HepG2 (cell line): ENCODE measurements around the gene ATP5MC2. TPM values are rescaled to one million over a fixed set of nuclear protein-coding genes. Genes with fewer than 3 reads are reported as not detected.

Source experiments
- ARID2 ChIP-seq: sonication (generic); formaldehyde crosslinking; IDR thresholded peaks from 2 replicates; pipeline ENCODE4 v1.8.1; 2022; ENCODE audit warnings: mild to moderate bottlenecking, missing genetic modification reagents, borderline replicate concordance
- CCDC6 ChIP-seq: sonication (generic); formaldehyde crosslinking; IDR thresholded peaks from 2 replicates; pipeline ENCODE4 v1.8.1; 2022; ENCODE audit warnings: mild to moderate bottlenecking, missing genetic modification reagents, moderate library complexity
- CHCHD3 ChIP-seq: sonication (generic); formaldehyde crosslinking; IDR thresholded peaks from 2 replicates; pipeline ENCODE4 v1.8.0; 2022; ENCODE audit warnings: mild to moderate bottlenecking, missing genetic modification reagents, moderate library complexity
- DMAP1 ChIP-seq: IDR thresholded peaks from 2 replicates; pipeline ENCODE4 v1.6.1; 2016
- GATA4 ChIP-seq: sonication (generic); IDR thresholded peaks from 2 replicates; pipeline ENCODE4 v1.6.1; 2016; ENCODE audit warnings: antibody characterized with exemption, low read depth, borderline replicate concordance
- GTF2F1 ChIP-seq: fragments of 150-350 bp; IDR thresholded peaks from 2 replicates; pipeline ENCODE4 v1.6.1; 2014; ENCODE audit warnings: low read length
- GZF1 ChIP-seq: sonication (generic); formaldehyde crosslinking; IDR thresholded peaks from 2 replicates; pipeline ENCODE4 v1.5.1; 2020; ENCODE audit warnings: mild to moderate bottlenecking, missing genetic modification reagents
- HNRNPK ChIP-seq: fragments of 200-400 bp; formaldehyde crosslinking; IDR thresholded peaks from 2 replicates; pipeline ENCODE4 v1.6.1; 2018; ENCODE audit warnings: low read length, low read depth, moderate library complexity, mild to moderate bottlenecking; ENCODE audit not compliant: poor library complexity, severe bottlenecking
- KLF9 ChIP-seq: IDR thresholded peaks from 2 replicates; pipeline ENCODE4 v1.6.1; 2016; ENCODE audit warnings: low read depth
- NCOA2 ChIP-seq: sonication (generic); formaldehyde crosslinking; IDR thresholded peaks from 2 replicates; pipeline ENCODE4 v1.8.0; 2022; ENCODE audit warnings: inconsistent platforms
- NR2C2 ChIP-seq: sonication (generic); formaldehyde crosslinking; IDR thresholded peaks from 2 replicates; pipeline ENCODE4 v1.4.0; 2020; ENCODE audit warnings: missing genetic modification reagents, mild to moderate bottlenecking, moderate library complexity, borderline replicate concordance
- SCMH1 ChIP-seq: sonication (generic); formaldehyde crosslinking; IDR thresholded peaks from 2 replicates; pipeline ENCODE4 v1.9.0; 2021; ENCODE audit warnings: missing genetic modification reagents, mild to moderate bottlenecking, borderline replicate concordance
- SP1 ChIP-seq, 2 experiments: fragments of 450-650 bp in 1 of 2; sonication (generic) in 1 of 2; formaldehyde crosslinking in 1 of 2; IDR thresholded peaks; 2 replicates each; pipeline versions ENCODE4 v1.4.0 to v1.6.1; 2016 to 2020; ENCODE audit warnings: missing genetic modification reagents in 1 of 2
- ZC3H13 ChIP-seq: sonication (generic); formaldehyde crosslinking; IDR thresholded peaks from 2 replicates; pipeline ENCODE4 v1.8.1; 2023; ENCODE audit warnings: mild to moderate bottlenecking, missing genetic modification reagents, moderate library complexity
- ZNF432 ChIP-seq: sonication (generic); formaldehyde crosslinking; IDR thresholded peaks from 2 replicates; pipeline ENCODE4 v1.5.0; 2020; ENCODE audit warnings: missing genetic modification reagents, mild to moderate bottlenecking, borderline replicate concordance
- ZNF589 ChIP-seq: sonication (generic); formaldehyde crosslinking; conservative IDR thresholded peaks from 2 replicates; pipeline ENCODE4 v1.8.0; 2022; ENCODE audit warnings: mild to moderate bottlenecking, moderate library complexity, missing genetic modification reagents
- ZNF605 ChIP-seq: sonication (generic); formaldehyde crosslinking; IDR thresholded peaks from 2 replicates; pipeline ENCODE4 v1.8.0; 2022; ENCODE audit warnings: mild to moderate bottlenecking, missing genetic modification reagents
- ZSCAN25 ChIP-seq: sonication (generic); formaldehyde crosslinking; IDR thresholded peaks from 2 replicates; pipeline ENCODE4 v1.8.0; 2022; ENCODE audit warnings: mild to moderate bottlenecking, missing genetic modification reagents
- ZSCAN29 ChIP-seq: sonication (generic); formaldehyde crosslinking; conservative IDR thresholded peaks from 2 replicates; pipeline ENCODE4 v1.4.0; 2020; ENCODE audit warnings: mild to moderate bottlenecking, missing genetic modification reagents
- ZSCAN30 ChIP-seq: sonication (generic); formaldehyde crosslinking; IDR thresholded peaks from 2 replicates; pipeline ENCODE4 v1.5.0; 2020; ENCODE audit warnings: mild to moderate bottlenecking, missing genetic modification reagents
- polyA plus RNA-seq, 8 experiments: library from polyadenylated mRNA; depleted of rRNA in 3 of 8; stranded (reverse) in 7 of 8; unstranded in 1 of 8; fragments of >200 nt; fragmentation: Illumina TruSeq in 4 of 8; extraction: Trizol in 4 of 8; gene quantifications; 2 replicates each; pipeline versions ENCODE4 v1.2.1 to v1.2.3, GENCODE V29; 2011 to 2016; ENCODE audit warnings: low read depth in 4 of 8, missing spikeins in 1 of 8, mixed read lengths in 1 of 8; ENCODE audit not compliant: insufficient read depth in 1 of 8
- total RNA-seq, 5 experiments: library from RNA; depleted of rRNA; stranded (reverse); fragments of >200 nt; fragmentation: Illumina TruSeq; extraction: Trizol; gene quantifications; 2 replicates each; pipeline ENCODE4 v1.2.3, GENCODE V29; 2016; ENCODE audit warnings: low read depth in 1 of 5
- TF ChIP-seq, protein P1 (sequence below): sonication (generic); formaldehyde crosslinking; IDR thresholded peaks from 2 replicates; pipeline ENCODE4 v1.5.1; 2020; ENCODE audit warnings: mild to moderate bottlenecking, missing genetic modification reagents, moderate library complexity
- TF ChIP-seq, protein P2 (sequence below): sonication (generic); formaldehyde crosslinking; IDR thresholded peaks from 2 replicates; pipeline ENCODE4 v1.5.0; 2020; ENCODE audit warnings: missing genetic modification reagents
- TF ChIP-seq, protein P3 (sequence below): sonication (generic); formaldehyde crosslinking; IDR thresholded peaks from 2 replicates; pipeline ENCODE4 v1.5.1; 2020; ENCODE audit warnings: missing genetic modification reagents, mild to moderate bottlenecking, borderline replicate concordance
- TF ChIP-seq, protein P4 (sequence below): sonication (generic); formaldehyde crosslinking; IDR thresholded peaks from 2 replicates; pipeline ENCODE4 v1.8.1; 2023; ENCODE audit warnings: mild to moderate bottlenecking, inconsistent platforms, moderate library complexity, missing genetic modification reagents, borderline replicate concordance

Gene ATP5MC2
- total and polyA plus RNA-seq, 2 of the 13 experiments (the other 11 are each of a cell fraction or from before 2014, with no cell fraction given), result 230 to 257 TPM

DNA sequence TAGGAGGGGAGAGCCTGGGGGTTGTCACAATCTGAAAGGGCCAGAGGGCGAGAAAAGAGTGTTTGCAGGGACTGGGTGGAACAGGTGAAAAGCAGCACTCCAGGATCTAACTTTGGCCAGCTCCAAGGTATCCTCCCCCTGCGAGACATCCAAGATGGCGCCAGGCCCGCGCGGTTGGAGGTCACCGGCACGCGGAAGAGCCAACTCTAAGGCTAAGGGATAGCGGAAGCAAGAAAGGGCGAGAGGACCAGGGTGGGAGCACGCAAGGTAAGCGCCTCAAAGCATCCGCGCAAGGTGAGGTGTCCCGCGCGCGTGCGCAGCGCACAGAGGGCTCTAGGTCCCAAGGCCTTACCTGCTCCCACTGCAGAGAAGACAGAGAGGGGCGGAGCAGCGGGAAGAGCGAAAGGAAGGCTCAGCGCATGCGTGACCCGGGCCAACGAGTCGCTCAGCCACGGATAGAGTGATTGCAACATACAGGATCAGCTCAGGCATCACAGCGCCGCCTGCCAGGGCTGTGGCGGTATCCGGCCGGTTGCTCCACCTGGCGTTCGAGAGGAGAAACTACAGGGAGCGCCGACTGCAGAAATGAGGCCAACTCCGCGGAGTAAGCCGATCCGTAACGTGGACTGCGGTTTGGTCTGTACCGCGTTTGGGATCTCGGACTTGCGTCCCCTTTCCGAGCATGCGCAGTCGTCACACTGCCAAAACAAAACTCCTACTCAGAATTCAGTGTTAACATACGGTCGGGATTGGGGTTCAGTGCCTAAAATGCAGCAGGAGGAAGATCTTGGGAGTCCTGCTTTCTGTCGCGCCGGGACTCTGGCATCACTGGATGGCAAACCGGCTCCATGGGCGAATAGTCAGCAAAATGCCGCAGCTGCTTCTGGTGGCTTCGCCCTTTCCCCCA is at the start of gene ATP5MC2 (continued):
- TF ChIP-seq ZSCAN30 (CRISPR knock-in tag), result peak; percentile 61; the same call in 1 of the 2 replicates
- no peak for TF ChIP-seq ZNF432 (CRISPR knock-in tag)
- peak; percentile 66; the same call in 1 of the 2 replicates for TF ChIP-seq ARID2 (CRISPR knock-in tag)
- TF ChIP-seq ZSCAN25 (CRISPR knock-in tag), result peak; percentile 86
- TF ChIP-seq GZF1 (CRISPR knock-in tag), result no peak
- TF ChIP-seq ZNF589 (CRISPR knock-in tag), result peak; percentile 91
- TF ChIP-seq SCMH1, result no peak
- TF ChIP-seq ZSCAN29 (CRISPR knock-in tag), result peak; percentile 78; the same call in 1 of the 2 replicates
- no peak for TF ChIP-seq HNRNPK
- TF ChIP-seq, protein P1, sequence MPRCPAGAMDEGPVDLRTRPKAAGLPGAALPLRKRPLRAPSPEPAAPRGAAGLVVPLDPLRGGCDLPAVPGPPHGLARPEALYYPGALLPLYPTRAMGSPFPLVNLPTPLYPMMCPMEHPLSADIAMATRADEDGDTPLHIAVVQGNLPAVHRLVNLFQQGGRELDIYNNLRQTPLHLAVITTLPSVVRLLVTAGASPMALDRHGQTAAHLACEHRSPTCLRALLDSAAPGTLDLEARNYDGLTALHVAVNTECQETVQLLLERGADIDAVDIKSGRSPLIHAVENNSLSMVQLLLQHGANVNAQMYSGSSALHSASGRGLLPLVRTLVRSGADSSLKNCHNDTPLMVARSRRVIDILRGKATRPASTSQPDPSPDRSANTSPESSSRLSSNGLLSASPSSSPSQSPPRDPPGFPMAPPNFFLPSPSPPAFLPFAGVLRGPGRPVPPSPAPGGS (CRISPR knock-in tag), result peak; percentile 97; the same call in 1 of the 2 replicates
- TF ChIP-seq KLF9 (CRISPR knock-in tag), result peak; percentile 25; the same call in 1 of the 2 replicates
- peak; percentile 78; the same call in 1 of the 2 replicates for TF ChIP-seq CHCHD3
- TF ChIP-seq DMAP1, result peak; percentile 97
- TF ChIP-seq ZC3H13 (CRISPR knock-in tag), result 0 out of 2 replicates have a peak, but pooled peaks have one; percentile 52
- TF ChIP-seq GTF2F1, result 0 out of 2 replicates have a peak, but pooled peaks have one; percentile 32
- TF ChIP-seq CCDC6 (CRISPR knock-in tag), result peak; percentile 92; the same call in 1 of the 2 replicates
- TF ChIP-seq, protein P2, sequence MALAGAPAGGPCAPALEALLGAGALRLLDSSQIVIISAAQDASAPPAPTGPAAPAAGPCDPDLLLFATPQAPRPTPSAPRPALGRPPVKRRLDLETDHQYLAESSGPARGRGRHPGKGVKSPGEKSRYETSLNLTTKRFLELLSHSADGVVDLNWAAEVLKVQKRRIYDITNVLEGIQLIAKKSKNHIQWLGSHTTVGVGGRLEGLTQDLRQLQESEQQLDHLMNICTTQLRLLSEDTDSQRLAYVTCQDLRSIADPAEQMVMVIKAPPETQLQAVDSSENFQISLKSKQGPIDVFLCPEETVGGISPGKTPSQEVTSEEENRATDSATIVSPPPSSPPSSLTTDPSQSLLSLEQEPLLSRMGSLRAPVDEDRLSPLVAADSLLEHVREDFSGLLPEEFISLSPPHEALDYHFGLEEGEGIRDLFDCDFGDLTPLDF (CRISPR knock-in tag), result peak; percentile 77
- TF ChIP-seq GATA4, result no peak; the same call in 1 of the 2 replicates
- peak; percentile 97 for TF ChIP-seq ZNF605 (CRISPR knock-in tag)
- TF ChIP-seq, protein P3, sequence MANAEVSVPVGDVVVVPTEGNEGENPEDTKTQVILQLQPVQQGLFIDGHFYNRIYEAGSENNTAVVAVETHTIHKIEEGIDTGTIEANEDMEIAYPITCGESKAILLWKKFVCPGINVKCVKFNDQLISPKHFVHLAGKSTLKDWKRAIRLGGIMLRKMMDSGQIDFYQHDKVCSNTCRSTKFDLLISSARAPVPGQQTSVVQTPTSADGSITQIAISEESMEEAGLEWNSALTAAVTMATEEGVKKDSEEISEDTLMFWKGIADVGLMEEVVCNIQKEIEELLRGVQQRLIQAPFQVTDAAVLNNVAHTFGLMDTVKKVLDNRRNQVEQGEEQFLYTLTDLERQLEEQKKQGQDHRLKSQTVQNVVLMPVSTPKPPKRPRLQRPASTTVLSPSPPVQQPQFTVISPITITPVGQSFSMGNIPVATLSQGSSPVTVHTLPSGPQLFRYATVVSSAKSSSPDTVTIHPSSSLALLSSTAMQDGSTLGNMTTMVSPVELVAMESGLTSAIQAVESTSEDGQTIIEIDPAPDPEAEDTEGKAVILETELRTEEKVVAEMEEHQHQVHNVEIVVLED (CRISPR knock-in tag), result peak; percentile 71
- peak; percentile 91 for TF ChIP-seq NR2C2 (CRISPR knock-in tag)
- TF ChIP-seq, protein P4, sequence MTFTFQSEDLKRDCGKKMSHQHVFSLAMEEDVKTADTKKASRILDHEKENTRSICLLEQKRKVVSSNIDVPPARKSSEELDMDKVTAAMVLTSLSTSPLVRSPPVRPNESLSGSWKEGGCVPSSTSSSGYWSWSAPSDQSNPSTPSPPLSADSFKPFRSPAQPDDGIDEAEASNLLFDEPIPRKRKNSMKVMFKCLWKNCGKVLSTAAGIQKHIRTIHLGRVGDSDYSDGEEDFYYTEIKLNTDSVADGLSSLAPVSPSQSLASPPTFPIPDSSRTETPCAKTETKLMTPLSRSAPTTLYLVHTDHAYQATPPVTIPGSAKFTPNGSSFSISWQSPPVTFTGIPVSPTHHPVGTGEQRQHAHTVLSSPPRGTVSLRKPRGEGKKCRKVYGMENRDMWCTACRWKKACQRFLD, result peak; percentile 30; the same call in 1 of the 2 replicates
- TF ChIP-seq SP1 (IDR thresholded peaks at IDR 0.05), result no peak
- TF ChIP-seq SP1 (CRISPR knock-in tag; IDR thresholded peaks at IDR 0.05), result peak; percentile 40; the same call in 1 of the 2 replicates
- peak; percentile 48; the same call in 1 of the 2 replicates for TF ChIP-seq NCOA2 (CRISPR knock-in tag)
